Type B pancreatic cell (in vitro differentiated cells): ENCODE measurements around the gene ARMC3. TPM values are rescaled to one million over a fixed set of nuclear protein-coding genes. Genes with fewer than 3 reads are reported as not detected.

Experiments used
- DNase-seq: peaks from one replicate; pipeline ENCODE4 v3.0.0; 2021; ENCODE audit warnings: mixed read lengths; ENCODE audit not compliant: unreplicated experiment; ENCODE audit errors: extremely low spot score
- H3K27ac Mint-ChIP-seq: 2 replicates; pipeline ENCODE4 v1.8.0; 2021; ENCODE audit warnings: mild to moderate bottlenecking, mixed read lengths
- H3K27me3 Mint-ChIP-seq: 2 replicates; pipeline ENCODE4 v1.8.0; 2021; ENCODE audit warnings: mixed read lengths
- H3K36me3 Mint-ChIP-seq: 2 replicates; pipeline ENCODE4 v1.8.0; 2021; ENCODE audit warnings: mixed read lengths
- H3K4me1 Mint-ChIP-seq: one replicate; pipeline ENCODE4 v1.8.0; 2021; ENCODE audit warnings: mixed read lengths; ENCODE audit not compliant: unreplicated experiment
- H3K4me3 Mint-ChIP-seq: 2 replicates; pipeline ENCODE4 v1.8.0; 2021; ENCODE audit warnings: mild to moderate bottlenecking, mixed read lengths
- H3K9me3 Mint-ChIP-seq: 2 replicates; pipeline ENCODE4 v1.8.0; 2021; ENCODE audit warnings: mixed read lengths
- CTCF ChIP-seq: fragments of 200-600 bp; sonication (generic); conservative IDR thresholded peaks from 2 replicates; pipeline ENCODE4 v1.5.0; 2021; ENCODE audit warnings: antibody characterized with exemption, mild to moderate bottlenecking
- total RNA-seq: library from RNA; stranded (reverse); gene quantifications from 2 replicates; pipeline ENCODE4 v1.2.1, GENCODE V29; 2021; ENCODE audit warnings: low replicate concordance

The ARMC3 gene
- total RNA-seq, 1 donor from 2014 or later: 10.4 TPM

DNA sequence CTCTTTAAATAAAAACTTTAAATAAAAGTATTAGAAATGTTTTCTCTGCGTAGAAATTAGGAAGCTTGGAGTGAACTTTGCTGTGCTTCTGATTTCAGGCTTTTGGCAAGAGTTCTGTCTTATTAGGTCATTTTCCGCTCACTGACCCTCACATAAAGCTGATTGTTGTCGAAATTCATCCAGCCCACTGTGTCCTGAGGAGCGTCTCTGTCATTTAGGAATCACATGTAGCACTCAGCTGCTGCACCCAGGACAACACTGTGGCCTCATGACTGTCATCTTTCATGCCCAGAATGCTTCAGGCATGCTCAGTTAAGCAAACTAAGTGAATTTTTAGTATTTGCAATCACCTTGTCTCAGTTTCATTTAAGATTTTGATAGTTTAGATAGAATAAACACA is 109.7 kb downstream of the ARMC3 start:
- Mint-ChIP-seq H3K4me1 (no peaks in the 10 kb centered on the region), H3K36me3 (no peaks in the 10 kb centered on the region)

GRCh38 chr10:23038172-23038571 is 110.3 kb downstream of the ARMC3 start:
- Mint-ChIP-seq H3K27ac (no peak overlapping the region), H3K27me3 (peaks cover 3% of the 10 kb centered on the region), H3K9me3 (peaks cover 6% of the 10 kb centered on the region), H3K4me3 (no peak overlapping the region), H3K4me1 (no peaks in the 10 kb centered on the region), H3K36me3 (no peaks in the 10 kb centered on the region)
- no peak for DNase-seq
- no peak for TF ChIP-seq CTCF

More for the DNA sequence above, 109.7 kb downstream of the ARMC3 start:
- H3K27me3 Mint-ChIP-seq: peaks cover 3% of the 10 kb centered on the region
- H3K27ac Mint-ChIP-seq: no peak overlapping the region
- H3K4me3 Mint-ChIP-seq: no peak overlapping the region
- no peak for TF ChIP-seq CTCF
- H3K9me3 Mint-ChIP-seq: peaks cover 6% of the 10 kb centered on the region
- no peak for DNase-seq

GRCh38 chr10:23040002-23040401 is 112.1 kb downstream of the ARMC3 start:
- no peak for TF ChIP-seq CTCF
- Mint-ChIP-seq H3K36me3 (no peaks in the 10 kb centered on the region), H3K27ac (no peak overlapping the region), H3K9me3 (peaks cover 6% of the 10 kb centered on the region), H3K27me3 (no peaks in the 10 kb centered on the region), H3K4me1 (no peaks in the 10 kb centered on the region), H3K4me3 (no peak overlapping the region)
- DNase-seq: no peak

DNA sequence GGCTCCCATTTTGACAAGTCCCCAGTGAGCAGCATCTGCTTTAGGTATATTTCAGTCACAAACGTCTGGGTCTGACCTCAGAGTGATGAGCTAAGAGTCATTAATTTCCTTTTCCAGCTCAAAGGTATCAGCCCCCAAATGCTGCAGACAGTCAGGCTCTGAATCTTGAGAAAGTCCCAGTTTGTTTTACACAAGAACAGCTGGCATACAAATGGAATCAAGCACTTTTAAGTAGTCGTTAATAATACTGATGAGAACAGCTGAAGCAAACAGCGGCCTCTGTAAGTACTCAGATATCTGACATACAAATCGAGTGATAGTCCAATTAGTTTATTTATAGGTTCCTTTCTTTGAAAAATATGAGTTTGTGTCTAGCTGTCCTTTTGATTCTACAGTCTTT is 118.2 kb downstream of the ARMC3 start:
- Mint-ChIP-seq H3K27me3 (no peaks in the 10 kb centered on the region), H3K27ac (no peak overlapping the region), H3K4me3 (no peak overlapping the region), H3K4me1 (peaks cover 8% of the 10 kb centered on the region), H3K36me3 (no peaks in the 10 kb centered on the region), H3K9me3 (no peaks in the 10 kb centered on the region)
- no peak for TF ChIP-seq CTCF
- DNase-seq: no peak

GRCh38 chr10:23047201-23048050 is 119.6 kb downstream of the ARMC3 start:
- no peak for DNase-seq
- no peaks in the 10 kb centered on the region for H3K27me3 Mint-ChIP-seq

More at GRCh38 chr10:23047201-23048050, 119.6 kb downstream of the ARMC3 start:
- H3K27ac Mint-ChIP-seq: peak overlapping the region; percentile 40
- H3K4me1 Mint-ChIP-seq: peaks cover 8% of the 10 kb centered on the region
- no peak overlapping the region for H3K4me3 Mint-ChIP-seq
- H3K9me3 Mint-ChIP-seq: no peaks in the 10 kb centered on the region
- TF ChIP-seq CTCF: no peak
- H3K36me3 Mint-ChIP-seq: no peaks in the 10 kb centered on the region
